Measurements from ENCODE around the gene PDP2.
"Not testable (repeated sequence)": the region's sequence is repeated elsewhere in the genome, so short reads cannot be mapped to it uniquely, and the experiment has no call there.

Gene PDP2

GRCh38 chr16:66853261-66854139, 26.8 kb upstream of the PDP2 start:
- no peak for DNase-seq (ENCODE audit: low spot score)

GRCh38 chr16:66856184-66856730, 24.1 kb upstream of the PDP2 start:
- DNase-seq (ENCODE audit: low spot score), result no peak

- DNase-seq (ENCODE audit: low spot score), result no peak
These were observed 23.5 kb upstream of the PDP2 start for GRCh38 chr16:66856801-66857200.

GRCh38 chr16:66857437-66857836, 22.9 kb upstream of the PDP2 start:
- DNase-seq (ENCODE audit: low spot score), result no peak

GRCh38 chr16:66858740-66859396, 21.4 kb upstream of the PDP2 start:
- peak; percentile 58 for DNase-seq (ENCODE audit: low spot score)

- DNase-seq (ENCODE audit: low spot score), result peak; percentile 37
These were observed 20.8 kb upstream of the PDP2 start for GRCh38 chr16:66859397-66860068.

GRCh38 chr16:66862023-66862520, 18.2 kb upstream of the PDP2 start:
- DNase-seq (ENCODE audit: low spot score), result peak; percentile 22

GRCh38 chr16:66863707-66864106, 16.6 kb upstream of the PDP2 start:
- DNase-seq (ENCODE audit: low spot score), result no peak

- no peak for DNase-seq (ENCODE audit: low spot score)
These were observed 10.9 kb upstream of the PDP2 start for GRCh38 chr16:66869424-66869823.

GRCh38 chr16:66871363-66871762, 9.0 kb upstream of the PDP2 start:
- DNase-seq (ENCODE audit: low spot score), result not testable (repeated sequence)

- DNase-seq (ENCODE audit: low spot score), result no peak
These were observed 8.5 kb upstream of the PDP2 start for GRCh38 chr16:66871840-66872239.

GRCh38 chr16:66872559-66872942, 7.8 kb upstream of the PDP2 start:
- DNase-seq (ENCODE audit: low spot score), result no peak

- peak; percentile 87 for DNase-seq (ENCODE audit: low spot score)
These were observed 7.2 kb upstream of the PDP2 start for GRCh38 chr16:66872943-66873684.

GRCh38 chr16:66873685-66874055, 6.6 kb upstream of the PDP2 start:
- no peak for DNase-seq (ENCODE audit: low spot score)

- no peak for DNase-seq (ENCODE audit: low spot score)
These were observed 6.1 kb upstream of the PDP2 start for GRCh38 chr16:66874079-66874775.

- DNase-seq (ENCODE audit: low spot score), result no peak
These were observed 2.2 kb upstream of the PDP2 start for GRCh38 chr16:66878067-66878466.

- DNase-seq (ENCODE audit: low spot score), result no peak
These were observed 701 bp downstream of the PDP2 start for GRCh38 chr16:66881014-66881417.

GRCh38 chr16:66881560-66881959, 1.2 kb downstream of the PDP2 start:
- no peak for DNase-seq (ENCODE audit: low spot score)

GRCh38 chr16:66881964-66882508, 1.7 kb downstream of the PDP2 start:
- DNase-seq (ENCODE audit: low spot score), result no peak

GRCh38 chr16:66882702-66883101, 2.4 kb downstream of the PDP2 start:
- no peak for DNase-seq (ENCODE audit: low spot score)

GRCh38 chr16:66885491-66885890, 5.2 kb downstream of the PDP2 start:
- DNase-seq (ENCODE audit: low spot score), result no peak

All from left forelimb (tissue), 1 donor.